Measurements from ENCODE around the gene DOCK6. TPM values are rescaled to one million over a fixed set of nuclear protein-coding genes. Genes with fewer than 3 reads are reported as not detected.
A peak's percentile ranks its signal among the peaks of the same experiment; 100 is the strongest.

The DOCK6 gene
- total and polyA plus RNA-seq, 5 donors from 2014 or later, result 0.07 to 2.8 (median 0.59) TPM; not detected in 1

DNA sequence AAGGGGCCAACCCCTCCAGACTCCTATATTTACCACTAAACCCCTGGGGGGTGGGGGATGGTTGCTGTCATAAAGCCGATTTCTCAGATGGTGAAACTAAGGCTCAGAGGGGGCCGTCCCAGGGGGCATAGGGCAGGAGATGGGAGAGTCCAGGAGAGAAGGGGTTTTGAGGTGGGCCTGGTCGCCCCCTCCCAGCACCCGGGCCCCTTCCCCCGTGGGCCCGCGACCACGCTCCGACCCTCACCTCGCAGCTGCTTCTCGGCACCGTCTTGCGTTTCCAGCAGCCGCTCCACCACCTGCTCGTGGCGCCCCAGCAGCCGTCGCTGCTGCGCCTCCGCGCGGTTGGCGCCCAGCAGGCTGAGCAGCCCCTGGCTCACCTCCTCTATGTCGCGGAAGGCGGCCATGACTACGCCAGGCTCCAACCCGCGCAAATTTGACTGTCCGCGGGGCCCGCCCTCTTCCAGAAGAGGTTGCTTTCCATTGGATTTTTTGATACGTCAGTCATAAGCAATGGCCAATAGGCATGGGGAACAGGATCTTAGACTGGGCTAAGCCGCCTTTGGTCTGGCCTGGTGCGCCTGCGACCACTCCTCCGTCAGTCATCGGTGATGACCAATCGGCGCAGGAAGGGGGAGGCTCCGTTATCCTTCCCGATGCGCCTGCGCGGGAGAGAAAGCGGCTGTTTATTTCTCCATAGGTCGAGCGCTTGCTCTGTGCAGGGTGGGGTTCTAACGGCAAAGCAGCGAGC lies 106.8 kb downstream of the DOCK6 start, which contains the start of gene SPC24:
Gene SPC24 (minus strand): TSS at position 410 of the 748 bp plus-strand sequence. CDS start 6 bp downstream, at position 404.
- peak within 1 kb of the TSS; percentile 66 for H3K27ac ChIP-seq (ENCODE audit: insufficient read depth, low read length, poor library complexity, severe bottlenecking)
- H3K4me1 Mint-ChIP-seq, result peaks cover 0 to 24% (median 12%) of the 10 kb centered on the region in 4 donors
- H3K36me3 ChIP-seq (ENCODE audit: control insufficient read depth, insufficient read depth, low read length), result no peaks in the 10 kb centered on the region
- ATAC-seq (ENCODE audit: low read depth in 2 of 2) (peak; percentile 97 to 98), DNase-seq (peak; percentile 87 to 98 (median 92))
- peaks cover 16% of the 10 kb centered on the region for H3K4me1 ChIP-seq (ENCODE audit: control insufficient read depth, insufficient read depth, low read length, poor library complexity, severe bottlenecking)
- H3K4me3 ChIP-seq (ENCODE audit: low read depth, low read length), result peak within 1 kb of the TSS; percentile 88
- no peaks in the 10 kb centered on the region for H3K36me3 Mint-ChIP-seq
- H3K9me3 Mint-ChIP-seq, result no peaks in the 10 kb centered on the region
- peak within 1 kb of the TSS; percentile 52 to 90 (median 86) for H3K27ac Mint-ChIP-seq
- no peaks in the 10 kb centered on the region for H3K27me3 ChIP-seq (ENCODE audit: control insufficient read depth, insufficient read depth, low read length)
- H3K4me3 Mint-ChIP-seq, result peak within 1 kb of the TSS; percentile 90 to 97 (median 91)
- no peaks in the 10 kb centered on the region for H3K9me3 ChIP-seq (ENCODE audit: control insufficient read depth in 2 of 2, low read length in 2 of 2)
- H3K27me3 Mint-ChIP-seq, result peaks cover 5% of the 10 kb centered on the region

DNA sequence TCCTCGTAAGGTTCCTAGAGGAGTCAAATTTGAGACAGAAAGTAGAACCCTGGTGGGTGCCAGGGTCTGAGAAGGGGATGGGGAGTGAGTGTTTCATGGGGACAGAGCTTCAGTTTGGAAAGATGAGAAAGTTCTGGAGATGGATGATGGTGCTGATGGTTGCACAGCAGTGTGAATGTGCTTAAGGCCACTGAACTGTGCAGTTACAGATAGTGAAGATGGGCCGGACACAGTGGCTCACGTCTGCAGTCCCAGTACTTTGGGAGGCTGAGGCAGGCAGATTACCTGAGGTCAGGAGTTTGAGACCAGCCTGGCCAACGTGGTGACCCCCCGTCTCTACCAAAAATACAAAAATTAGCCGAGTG lies 107.7 kb downstream of the DOCK6 start:
- no peaks in the 10 kb centered on the region for H3K36me3 Mint-ChIP-seq
- peak overlapping the region; percentile 90 to 97 (median 91) for H3K4me3 Mint-ChIP-seq
- Histone ChIP-seq H3K9me3 (ENCODE audit: control insufficient read depth in 2 of 2, low read length in 2 of 2) (no peaks in the 10 kb centered on the region), H3K4me1 (ENCODE audit: control insufficient read depth, insufficient read depth, low read length, poor library complexity, severe bottlenecking) (peaks cover 16% of the 10 kb centered on the region), H3K27ac (ENCODE audit: insufficient read depth, low read length, poor library complexity, severe bottlenecking) (no peak overlapping the region), H3K36me3 (ENCODE audit: control insufficient read depth, insufficient read depth, low read length) (no peaks in the 10 kb centered on the region), H3K27me3 (ENCODE audit: control insufficient read depth, insufficient read depth, low read length) (no peaks in the 10 kb centered on the region), H3K4me3 (ENCODE audit: low read depth, low read length) (no peak overlapping the region)
- no peak for ATAC-seq (ENCODE audit: low read depth in 2 of 2)
- H3K27me3 Mint-ChIP-seq, result peaks cover 5% of the 10 kb centered on the region
- peaks cover 0 to 24% (median 12%) of the 10 kb centered on the region in 4 donors for H3K4me1 Mint-ChIP-seq
- H3K9me3 Mint-ChIP-seq, result no peaks in the 10 kb centered on the region
- peak overlapping the region in 2 of 3 donors; percentile 52 to 84 for H3K27ac Mint-ChIP-seq
- no peak for DNase-seq

DNA sequence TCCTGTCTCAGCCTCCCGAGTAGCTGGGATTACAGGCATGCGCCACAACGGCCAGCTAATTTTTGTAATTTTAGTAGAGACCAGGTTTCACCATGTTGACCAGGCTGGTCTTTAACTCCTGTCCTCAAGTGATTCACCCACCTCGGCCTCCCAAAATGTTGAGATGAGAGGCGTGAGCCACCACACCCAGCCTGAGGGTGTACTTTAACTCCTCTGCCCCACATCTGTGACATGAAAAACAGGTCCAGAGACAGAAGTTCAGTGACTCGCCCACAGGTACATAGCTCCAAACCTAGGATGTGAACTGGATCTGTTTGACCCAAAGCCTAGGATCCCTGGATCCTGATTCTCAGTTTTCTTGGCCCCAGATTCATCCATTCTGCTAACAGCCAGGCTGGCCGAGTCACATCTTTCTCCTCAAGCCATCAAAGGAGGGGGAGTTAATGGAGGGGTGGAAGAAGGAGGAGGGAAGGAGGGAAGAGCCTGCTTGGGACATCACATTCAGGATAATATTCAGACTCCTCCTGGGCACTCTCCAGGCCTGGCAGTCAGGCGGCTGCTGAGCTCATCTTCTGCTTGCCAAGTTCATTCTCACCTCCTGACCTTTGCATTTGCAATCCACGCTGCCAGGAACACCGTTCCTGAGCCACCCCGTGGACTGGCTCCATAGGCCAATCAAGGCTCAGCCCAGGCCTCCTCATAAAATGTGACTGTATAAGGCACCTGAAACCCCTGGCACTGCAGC lies 109.8 kb downstream of the DOCK6 start:
- no peak for ATAC-seq (ENCODE audit: low read depth in 2 of 2)
- Histone ChIP-seq H3K27ac (ENCODE audit: insufficient read depth, low read length, poor library complexity, severe bottlenecking) (no peak overlapping the region), H3K36me3 (ENCODE audit: control insufficient read depth, insufficient read depth, low read length) (no peaks in the 10 kb centered on the region), H3K27me3 (ENCODE audit: control insufficient read depth, insufficient read depth, low read length) (no peaks in the 10 kb centered on the region), H3K4me1 (ENCODE audit: control insufficient read depth, insufficient read depth, low read length, poor library complexity, severe bottlenecking) (peaks cover 16% of the 10 kb centered on the region), H3K9me3 (ENCODE audit: control insufficient read depth in 2 of 2, low read length in 2 of 2) (no peaks in the 10 kb centered on the region), H3K4me3 (ENCODE audit: low read depth, low read length) (no peak overlapping the region)
- peaks cover 0 to 24% (median 12%) of the 10 kb centered on the region in 4 donors for H3K4me1 Mint-ChIP-seq
- H3K36me3 Mint-ChIP-seq, result no peaks in the 10 kb centered on the region
- H3K4me3 Mint-ChIP-seq, result peak overlapping the region in 1 of 4 donors; percentile 27
- DNase-seq, result no peak
- H3K27me3 Mint-ChIP-seq, result peaks cover 5% of the 10 kb centered on the region
- peak overlapping the region in 1 of 3 donors; percentile 62 for H3K27ac Mint-ChIP-seq
- no peaks in the 10 kb centered on the region for H3K9me3 Mint-ChIP-seq

DNA sequence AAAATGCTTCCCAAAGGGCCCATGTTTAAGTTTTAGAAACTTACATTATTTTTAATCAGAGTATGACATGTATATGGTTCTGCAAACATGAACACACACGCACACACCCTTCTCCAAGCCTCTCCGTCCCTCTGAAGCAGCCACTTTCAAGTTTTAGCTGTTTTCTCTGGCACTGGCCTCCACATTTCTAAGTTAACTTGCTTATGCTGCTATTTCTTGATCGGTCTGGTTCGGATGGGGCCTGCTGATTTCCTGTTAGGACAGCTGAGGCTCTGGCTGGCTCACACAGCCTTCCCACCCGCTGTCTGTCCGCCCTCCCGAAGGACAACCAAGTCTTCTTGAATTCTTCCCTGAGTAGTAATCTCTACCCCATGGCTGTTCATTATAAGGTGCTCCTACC lies 111.1 kb downstream of the DOCK6 start:
- H3K9me3 ChIP-seq (ENCODE audit: control insufficient read depth in 2 of 2, low read length in 2 of 2), result no peaks in the 10 kb centered on the region
- no peak overlapping the region for H3K27ac ChIP-seq (ENCODE audit: insufficient read depth, low read length, poor library complexity, severe bottlenecking)
- H3K36me3 ChIP-seq (ENCODE audit: control insufficient read depth, insufficient read depth, low read length), result no peaks in the 10 kb centered on the region
- peaks cover 5% of the 10 kb centered on the region for H3K27me3 Mint-ChIP-seq
- no peak overlapping the region for H3K4me3 ChIP-seq (ENCODE audit: low read depth, low read length)
- H3K4me3 Mint-ChIP-seq, result peak overlapping the region in 1 of 4 donors; percentile 32
- peaks cover 0 to 22% (median 12%) of the 10 kb centered on the region in 4 donors for H3K4me1 Mint-ChIP-seq
- peaks cover under 1% of the 10 kb centered on the region for H3K36me3 Mint-ChIP-seq
- H3K4me1 ChIP-seq (ENCODE audit: control insufficient read depth, insufficient read depth, low read length, poor library complexity, severe bottlenecking), result peaks cover 14% of the 10 kb centered on the region
- H3K27me3 ChIP-seq (ENCODE audit: control insufficient read depth, insufficient read depth, low read length), result no peaks in the 10 kb centered on the region
- no peak for DNase-seq
- H3K27ac Mint-ChIP-seq, result peak overlapping the region in 1 of 3 donors; percentile 14
- no peak for ATAC-seq (ENCODE audit: low read depth in 2 of 2)
- no peaks in the 10 kb centered on the region for H3K9me3 Mint-ChIP-seq

Other genes with a start within 250 kb of the DOCK6 start
- 108 TPM for gene LDLR, start 173.1 kb downstream of the DOCK6 start, total RNA-seq
- gene LDLR, start 173.1 kb downstream of the DOCK6 start, polyA plus RNA-seq, result 10 to 100 TPM in 2 of 4 donors, 1 to 10 TPM in 2; 5.1 to 12.7 (median 10.2) TPM
- gene SPC24, start 106.7 kb downstream of the DOCK6 start, total RNA-seq, result 3.2 TPM
- 1 to 10 TPM in 2 of 4 donors, under 1 TPM in 2; 0.41 to 3.1 (median 0.99) TPM for gene SPC24, start 106.7 kb downstream of the DOCK6 start, polyA plus RNA-seq
- 0.74 TPM for gene KANK2, start 65.0 kb downstream of the DOCK6 start, total RNA-seq
- gene KANK2, start 65.0 kb downstream of the DOCK6 start, polyA plus RNA-seq, result under 1 TPM in 3 of 4 donors, not detected in 1; 0.16 to 0.52 (median 0.29) TPM
- not detected for gene ANGPTL8, start 22.9 kb downstream of the DOCK6 start, total RNA-seq
- not detected for gene ANGPTL8, start 22.9 kb downstream of the DOCK6 start, polyA plus RNA-seq
- gene TSPAN16, start 33.6 kb upstream of the DOCK6 start, total RNA-seq, result not detected
- not detected for gene TSPAN16, start 33.6 kb upstream of the DOCK6 start, polyA plus RNA-seq
- gene RAB3D, start 77.1 kb upstream of the DOCK6 start, total RNA-seq, result 13.4 TPM
- 1 to 10 TPM; 5.1 to 7.6 (median 6.0) TPM for gene RAB3D, start 77.1 kb upstream of the DOCK6 start, polyA plus RNA-seq
- gene TMEM205, start 83.7 kb upstream of the DOCK6 start, total RNA-seq, result 24.0 TPM
- 10 to 100 TPM; 69.0 to 88.3 (median 73.8) TPM for gene TMEM205, start 83.7 kb upstream of the DOCK6 start, polyA plus RNA-seq
- 66.5 TPM for gene CCDC159, start 84.0 kb upstream of the DOCK6 start, total RNA-seq
- gene CCDC159, start 84.0 kb upstream of the DOCK6 start, polyA plus RNA-seq, result 10 to 100 TPM; 18.7 to 23.1 (median 21.7) TPM
- 10.4 TPM for gene PLPPR2, start 92.9 kb upstream of the DOCK6 start, total RNA-seq
- 1 to 10 TPM in 3 of 4 donors, under 1 TPM in 1; 0.86 to 2.4 (median 2.1) TPM for gene PLPPR2, start 92.9 kb upstream of the DOCK6 start, polyA plus RNA-seq
- gene SWSAP1, start 112.1 kb upstream of the DOCK6 start, total RNA-seq, result 3.0 TPM
- 1 to 10 TPM; 5.6 to 8.4 (median 7.0) TPM for gene SWSAP1, start 112.1 kb upstream of the DOCK6 start, polyA plus RNA-seq
- 10.3 TPM for gene EPOR, start 121.8 kb upstream of the DOCK6 start, total RNA-seq
- 1 to 10 TPM; 7.3 to 9.2 (median 8.9) TPM for gene EPOR, start 121.8 kb upstream of the DOCK6 start, polyA plus RNA-seq
- not detected for gene RGL3, start 156.8 kb upstream of the DOCK6 start, total RNA-seq
- gene RGL3, start 156.8 kb upstream of the DOCK6 start, polyA plus RNA-seq, result not detected
- not detected for gene ODAD3, start 172.6 kb upstream of the DOCK6 start, total RNA-seq
- gene ODAD3, start 172.6 kb upstream of the DOCK6 start, polyA plus RNA-seq, result not detected
- 244 TPM for gene PRKCSH, start 173.1 kb upstream of the DOCK6 start, total RNA-seq
- 10 to 100 TPM; 29.0 to 38.0 (median 31.5) TPM for gene PRKCSH, start 173.1 kb upstream of the DOCK6 start, polyA plus RNA-seq
- gene ELAVL3, start 218.5 kb upstream of the DOCK6 start, total RNA-seq, result not detected
- not detected for gene ELAVL3, start 218.5 kb upstream of the DOCK6 start, polyA plus RNA-seq
- 12.2 TPM for gene ZNF653, start 243.3 kb upstream of the DOCK6 start, total RNA-seq
- gene ZNF653, start 243.3 kb upstream of the DOCK6 start, polyA plus RNA-seq, result 1 to 10 TPM; 1.3 to 2.9 (median 2.6) TPM